CD4-positive, alpha-beta T cell treated with Interleukin-6 for 4 hours (primary cell): ENCODE results near the gene COLEC12.

ENCODE experiments used
- DNase-seq: peaks from one replicate; pipeline ENCODE4 v3.0.0-alpha.2; 2020; ENCODE audit warnings: mixed read lengths

Gene COLEC12

DNA sequence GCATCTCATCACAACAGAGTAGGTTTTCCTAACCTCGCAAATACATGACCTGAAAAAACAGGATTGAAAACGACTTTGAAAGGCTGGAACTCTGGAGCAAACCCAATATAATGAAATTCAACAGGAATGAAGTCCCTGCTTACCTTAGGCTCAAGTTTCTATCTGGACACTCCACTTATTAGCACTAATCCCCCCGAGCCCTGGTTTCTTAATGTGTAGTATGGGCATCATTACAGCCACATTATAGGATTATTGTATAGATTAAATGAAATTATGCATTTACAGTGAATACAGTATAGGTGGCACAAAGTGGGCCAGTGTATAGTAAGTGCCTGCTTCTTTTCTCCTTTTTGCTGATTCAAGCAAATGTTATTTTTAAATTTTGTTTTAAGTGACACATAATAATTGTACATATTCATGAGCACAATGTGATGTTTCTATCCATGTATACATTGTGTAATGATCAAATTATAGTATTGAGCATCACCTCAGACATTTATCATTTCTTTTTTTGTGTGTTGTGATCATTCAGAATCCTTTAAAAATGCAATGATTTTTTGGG, 118.0 kb downstream of the COLEC12 start:
- DNase-seq: no peak

- no peak for DNase-seq
Measured at GRCh38 chr18:379681-380330, 120.7 kb downstream of the COLEC12 start.

GRCh38 chr18:378079-378478, 122.4 kb downstream of the COLEC12 start:
- DNase-seq: no peak

- DNase-seq: no peak
Measured at GRCh38 chr18:377088-377487, 123.4 kb downstream of the COLEC12 start.

- no peak for DNase-seq
Measured at GRCh38 chr18:376311-376710, 124.2 kb downstream of the COLEC12 start.

GRCh38 chr18:374721-375168, 125.8 kb downstream of the COLEC12 start:
- DNase-seq: no peak

GRCh38 chr18:373780-374179, 126.7 kb downstream of the COLEC12 start:
- no peak for DNase-seq

DNA sequence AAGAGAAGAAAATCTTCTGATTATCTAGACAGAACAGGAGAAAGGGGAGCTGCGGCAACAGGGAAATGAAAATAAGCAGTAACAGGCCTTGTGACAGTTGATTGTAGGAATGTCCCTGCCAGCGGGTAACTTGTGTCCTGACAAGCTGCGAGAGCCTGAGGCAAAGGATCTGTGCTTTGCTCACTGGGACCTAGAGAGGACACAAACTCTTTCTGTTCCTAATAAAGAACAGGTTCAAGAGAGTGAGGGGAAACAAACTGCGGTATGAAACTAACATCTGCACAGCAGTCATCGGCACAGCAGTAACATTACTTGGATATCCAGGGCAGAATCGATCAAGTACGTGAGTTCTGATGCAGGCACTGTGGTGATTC, 128.9 kb downstream of the COLEC12 start:
- DNase-seq: no peak

GRCh38 chr18:370751-371608, 129.5 kb downstream of the COLEC12 start:
- DNase-seq: no peak

DNA sequence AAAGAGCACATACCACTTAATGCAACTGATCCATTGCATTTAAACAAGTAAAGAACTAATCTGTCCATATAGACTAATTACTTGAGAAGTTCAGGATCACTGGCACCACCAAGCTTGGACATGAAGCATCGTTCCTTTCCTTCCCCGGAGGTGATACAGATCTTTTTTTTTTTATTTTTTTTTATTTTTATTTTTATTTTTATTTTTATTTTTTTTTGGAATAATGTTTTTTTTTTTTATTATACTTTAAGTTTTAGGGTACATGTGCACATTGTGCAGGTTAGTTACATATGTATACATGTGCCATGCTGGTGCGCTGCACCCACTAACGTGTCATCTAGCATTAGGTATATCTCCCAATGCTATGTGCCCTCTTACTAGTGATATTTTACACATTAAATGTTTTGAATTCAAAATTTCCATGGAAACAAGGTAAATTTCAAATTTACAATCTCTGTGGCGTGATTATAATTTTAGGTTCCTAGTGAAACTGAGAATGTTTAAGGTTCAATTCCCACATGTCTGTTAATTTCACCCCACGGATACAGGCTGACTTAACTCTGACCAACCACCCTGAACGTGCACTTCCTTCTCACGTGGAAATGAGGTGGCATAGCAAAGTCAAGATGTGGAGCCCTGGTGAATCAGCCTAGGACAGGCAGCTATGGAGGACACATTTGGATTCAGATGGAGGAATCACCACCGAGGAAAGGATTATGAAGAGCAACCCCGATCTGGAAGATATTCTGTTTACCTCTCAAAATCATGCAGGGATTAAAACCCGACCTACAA, 131.1 kb downstream of the COLEC12 start:
- no peak for DNase-seq

DNA sequence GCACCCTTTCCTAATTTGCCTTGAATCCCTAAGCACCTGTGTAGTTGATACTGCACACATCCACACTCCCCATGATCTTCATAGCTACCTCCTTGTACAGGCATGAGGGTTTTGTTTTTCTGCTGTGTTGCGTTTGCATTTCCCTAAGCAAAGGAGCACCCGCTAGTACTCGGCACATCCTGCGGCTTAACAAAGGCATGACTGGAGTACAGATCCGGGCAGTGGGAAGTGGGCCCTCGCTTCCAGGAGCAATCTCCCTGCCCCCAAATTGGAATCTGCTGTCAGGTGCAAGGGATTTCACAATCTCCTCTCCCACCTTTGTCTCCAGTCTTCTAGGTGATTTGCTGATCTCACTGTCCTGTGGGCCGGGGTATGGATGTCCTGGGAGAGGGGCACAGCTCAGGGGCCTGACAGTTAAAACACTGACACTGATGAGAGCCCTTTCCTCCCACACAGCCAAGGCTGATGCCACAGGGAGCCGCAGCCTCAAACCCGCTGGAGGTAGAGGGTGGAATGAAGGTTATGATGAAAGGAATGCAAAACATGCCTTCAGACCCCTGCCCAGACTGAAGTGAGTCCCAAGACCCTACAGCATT, 133.9 kb downstream of the COLEC12 start:
- DNase-seq: no peak

DNA sequence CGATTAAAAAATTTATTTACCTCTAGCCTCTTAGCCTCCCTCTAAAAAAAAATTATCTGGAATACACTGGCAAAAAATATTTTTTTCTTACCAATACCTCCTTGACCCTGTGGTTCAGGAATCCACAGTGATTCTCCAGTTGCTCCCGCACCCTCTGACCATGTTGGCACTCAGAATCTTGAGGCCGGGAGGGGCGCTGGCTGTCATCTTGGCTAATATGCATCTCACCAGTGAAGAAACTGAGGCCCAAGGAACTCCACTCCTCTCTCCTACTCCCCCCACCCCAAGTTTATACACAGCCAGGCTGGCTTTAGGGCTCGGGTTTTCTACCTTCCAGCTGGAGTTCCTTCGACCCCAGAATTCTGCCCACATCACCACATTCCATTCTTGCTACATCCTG, 134.8 kb downstream of the COLEC12 start:
- no peak for DNase-seq

DNA sequence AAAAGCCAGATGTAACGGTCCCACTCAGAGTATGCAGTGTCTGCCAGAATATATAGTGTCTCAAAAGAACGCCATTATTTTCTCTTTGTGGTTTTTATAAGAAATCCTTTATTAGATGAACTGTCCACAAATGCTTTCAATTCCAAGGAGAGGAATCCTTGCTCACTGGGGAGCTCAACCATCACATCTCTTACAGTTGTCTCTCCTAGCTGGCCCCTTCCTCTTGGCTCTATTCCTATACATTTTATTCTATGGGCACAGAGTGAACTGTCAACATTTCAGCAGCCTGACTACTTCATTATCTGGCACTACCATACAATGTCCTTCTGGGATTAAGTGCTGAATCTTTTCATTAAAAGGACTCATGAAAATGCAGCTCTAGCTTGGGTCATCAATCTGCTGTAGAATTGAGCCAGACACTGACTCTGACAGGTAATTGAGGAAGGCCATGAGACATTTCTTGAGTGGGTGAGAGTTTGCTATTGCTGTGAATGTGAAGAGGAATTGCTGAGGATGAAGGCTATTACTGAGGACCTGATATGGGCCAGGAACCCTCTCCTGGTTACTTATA, 136.2 kb downstream of the COLEC12 start:
- DNase-seq: no peak

- DNase-seq: no peak
Measured at GRCh38 chr18:363301-364085, 137.0 kb downstream of the COLEC12 start.

DNA sequence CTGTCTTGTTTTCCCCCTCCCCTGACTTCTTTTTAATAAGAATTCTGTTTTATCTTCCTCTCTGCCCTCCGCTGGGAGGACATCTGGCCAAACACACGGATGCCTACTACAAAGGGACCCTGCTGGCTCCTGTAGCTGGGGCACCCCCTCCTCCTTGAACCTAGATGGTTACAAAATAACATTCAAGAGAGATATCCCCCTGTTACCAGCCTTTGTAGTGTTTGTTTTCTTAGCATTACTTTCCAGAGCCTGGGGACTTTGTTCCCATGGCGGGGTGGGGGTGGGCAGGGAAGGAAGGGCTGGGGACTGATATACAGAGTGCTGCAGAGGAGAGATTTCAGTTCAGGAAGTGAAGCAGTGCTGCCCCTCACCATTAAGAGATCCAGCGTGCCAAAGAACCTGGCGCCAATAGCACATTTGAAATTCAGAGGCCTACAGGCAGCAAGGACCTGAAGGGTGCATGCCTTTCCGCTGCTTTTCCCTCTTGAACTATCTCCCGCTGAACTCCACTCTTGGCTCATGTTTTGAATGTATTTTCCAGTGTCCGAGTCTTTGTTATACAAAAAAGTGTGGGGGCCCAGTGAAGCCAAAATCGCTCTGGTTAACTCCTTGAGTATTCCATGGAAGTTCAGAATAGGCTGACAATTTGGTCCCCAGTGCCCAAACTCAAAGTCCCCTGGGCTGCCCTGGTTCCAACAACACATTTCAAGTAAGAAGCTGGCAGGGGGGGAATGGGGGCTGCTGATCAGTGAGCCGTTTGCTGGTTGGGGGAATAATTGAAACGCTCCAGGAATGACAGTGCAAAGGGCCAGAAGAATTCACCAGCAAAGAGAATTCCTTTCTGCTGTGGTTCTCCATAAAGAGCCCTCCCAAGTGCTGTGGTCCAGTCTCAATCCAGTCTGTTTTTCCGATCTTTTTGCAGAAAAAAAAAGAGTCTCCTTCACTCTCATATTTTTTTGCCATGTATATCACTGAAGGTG, 137.9 kb downstream of the COLEC12 start:
- no peak for DNase-seq

- no peak for DNase-seq
Measured at GRCh38 chr18:361941-362310, 138.6 kb downstream of the COLEC12 start.

DNA sequence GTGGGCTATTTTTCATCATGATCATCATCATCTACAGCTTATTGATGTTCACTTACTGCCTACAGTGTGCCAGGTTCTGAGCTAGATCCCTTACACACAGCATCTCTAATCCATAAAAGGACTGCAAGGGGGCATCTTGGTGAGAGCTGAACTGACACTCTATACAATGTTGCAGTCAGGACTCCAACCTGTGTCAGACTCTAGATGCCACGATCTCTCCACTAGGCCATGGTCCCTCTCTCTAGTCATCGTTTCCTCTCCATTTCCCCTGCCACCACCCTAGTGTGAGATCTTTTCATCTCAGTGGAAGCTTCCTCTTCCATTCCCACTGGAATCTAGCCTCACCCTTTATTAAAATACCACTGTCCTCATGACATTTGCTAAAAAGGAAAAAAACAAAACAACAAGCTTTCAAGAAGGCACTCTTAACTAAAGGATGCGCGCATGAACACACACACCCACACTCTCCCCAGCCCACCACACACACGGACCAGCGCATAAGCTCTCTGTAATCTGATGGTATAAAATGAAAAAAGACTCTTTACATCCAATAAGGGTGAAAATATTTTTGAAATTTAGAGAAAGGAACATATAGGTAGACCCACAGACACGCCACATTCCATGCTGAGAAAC, 139.3 kb downstream of the COLEC12 start:
- no peak for DNase-seq

DNA sequence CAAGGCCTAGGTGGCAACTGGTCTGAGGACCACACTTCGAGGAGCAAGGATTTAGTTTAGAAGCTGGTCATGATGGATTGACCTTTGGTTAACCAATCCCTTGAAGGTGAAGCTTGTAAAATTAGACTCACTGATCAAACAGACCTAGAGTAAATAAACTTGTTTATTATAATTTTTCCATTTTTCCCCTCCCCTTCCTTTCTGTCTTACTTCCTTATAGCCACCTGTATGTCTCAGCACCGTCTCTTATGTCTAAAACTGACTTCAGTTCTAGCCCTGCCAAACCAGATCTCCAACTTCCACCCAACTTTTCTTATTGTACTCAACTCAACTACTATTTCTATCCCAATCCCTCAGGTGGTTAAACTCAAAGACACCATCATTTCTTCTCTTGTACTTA, 139.8 kb downstream of the COLEC12 start:
- DNase-seq: no peak

- DNase-seq: no peak
Measured at GRCh38 chr18:356778-357177, 143.7 kb downstream of the COLEC12 start.

DNA sequence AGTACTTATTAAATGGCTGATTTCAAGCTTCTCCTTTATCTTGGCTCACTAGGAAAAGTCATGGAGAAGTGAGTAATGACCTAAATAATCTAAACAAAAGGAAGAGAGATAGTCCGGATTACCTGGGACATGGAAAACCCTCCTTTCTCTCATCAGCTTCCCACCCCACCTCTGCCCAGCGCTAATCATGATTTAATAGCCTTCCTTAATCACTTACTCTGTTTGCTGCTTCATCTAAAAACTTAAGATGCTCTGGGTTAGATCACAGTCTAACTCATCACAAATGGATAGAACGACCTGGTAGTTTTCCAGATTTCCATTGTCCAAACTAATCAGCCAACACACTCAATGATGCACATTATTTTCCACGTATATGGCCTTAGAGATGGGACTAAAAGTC, 144.8 kb downstream of the COLEC12 start:
- DNase-seq: no peak
